MM.1S (cell line): ENCODE measurements around the gene CEP63.

ENCODE experiments used
- DNase-seq: peaks from one replicate; pipeline ENCODE4 v3.0.0-alpha.2; 2015
- H2AFZ ChIP-seq: fragments of 300-600 bp; sonication (generic); 2 replicates; pipeline ENCODE4 v1.6.0; 2016; ENCODE audit warnings: antibody characterized with exemption, low read length
- H3F3A ChIP-seq: fragments of 300-600 bp; sonication (generic); 2 replicates; pipeline ENCODE4 v1.6.1; 2016; ENCODE audit warnings: mild to moderate bottlenecking, antibody characterized with exemption, low read length, moderate library complexity, mixed read lengths; ENCODE audit not compliant: insufficient read depth
- H3K27ac ChIP-seq: fragments of 300-600 bp; sonication (generic); 2 replicates; pipeline ENCODE4 v1.5.1; 2016; ENCODE audit warnings: mild to moderate bottlenecking, low read length
- H3K27me3 ChIP-seq: fragments of 300-600 bp; sonication (generic); replicated peaks from 2 replicates; pipeline ENCODE4 v1.6.0; 2016; ENCODE audit warnings: low read length; ENCODE audit not compliant: insufficient read depth
- H3K36me3 ChIP-seq: fragments of 300-600 bp; sonication (generic); replicated peaks from 2 replicates; pipeline ENCODE4 v1.6.1; 2016; ENCODE audit warnings: mild to moderate bottlenecking, low read length, mixed read lengths; ENCODE audit not compliant: insufficient read depth
- H3K4me1 ChIP-seq: fragments of 300-600 bp; sonication (generic); 2 replicates; pipeline ENCODE4 v1.6.1; 2016; ENCODE audit warnings: low read length, mixed read lengths
- H3K4me2 ChIP-seq: fragments of 300-600 bp; sonication (generic); 2 replicates; pipeline ENCODE4 v1.6.0; 2016; ENCODE audit warnings: low read depth, low read length
- H3K4me3 ChIP-seq: fragments of 300-600 bp; sonication (generic); 2 replicates; pipeline ENCODE4 v1.5.1; 2016; ENCODE audit warnings: low read length, mixed read lengths
- H3K79me2 ChIP-seq: fragments of 300-600 bp; sonication (generic); 2 replicates; pipeline ENCODE4 v1.6.1; 2016; ENCODE audit warnings: mixed run types, low read length, mixed read lengths
- H3K9ac ChIP-seq: fragments of 300-600 bp; sonication (generic); 2 replicates; pipeline ENCODE4 v1.6.1; 2016; ENCODE audit warnings: low read length, mixed read lengths
- H3K9me2 ChIP-seq: fragments of 300-600 bp; sonication (generic); replicated peaks from 2 replicates; pipeline ENCODE4 v1.6.1; 2016; ENCODE audit warnings: mild to moderate bottlenecking, low read length, mixed read lengths; ENCODE audit not compliant: insufficient read depth
- H3K9me3 ChIP-seq: fragments of 300-600 bp; sonication (generic); replicated peaks from 2 replicates; pipeline ENCODE4 v1.6.1; 2016; ENCODE audit warnings: mild to moderate bottlenecking, low read length, mixed read lengths; ENCODE audit not compliant: insufficient read depth
- H4K20me1 ChIP-seq: fragments of 300-600 bp; sonication (generic); 2 replicates; pipeline ENCODE4 v1.6.1; 2016; ENCODE audit warnings: mild to moderate bottlenecking, low read length, moderate library complexity, mixed read lengths; ENCODE audit not compliant: insufficient read depth
- EZH2 ChIP-seq: fragments of 300-600 bp; sonication (generic); optimal IDR thresholded peaks from 2 replicates; pipeline ENCODE3; 2017; ENCODE audit warnings: low read depth, mild to moderate bottlenecking, antibody characterized with exemption, low read length, mixed read lengths
- EZH2phosphoT487 ChIP-seq: fragments of 300-600 bp; sonication (generic); IDR thresholded peaks from 2 replicates; pipeline ENCODE4 v1.6.1; 2018; ENCODE audit warnings: antibody characterized with exemption, low read length
- TF ChIP-seq, protein P1 (sequence below): fragments of 300-600 bp; sonication (generic); IDR thresholded peaks from 2 replicates; pipeline ENCODE4 v1.5.1; 2016; ENCODE audit warnings: antibody characterized with exemption, low read length, mixed read lengths

CEP63 gene

DNA sequence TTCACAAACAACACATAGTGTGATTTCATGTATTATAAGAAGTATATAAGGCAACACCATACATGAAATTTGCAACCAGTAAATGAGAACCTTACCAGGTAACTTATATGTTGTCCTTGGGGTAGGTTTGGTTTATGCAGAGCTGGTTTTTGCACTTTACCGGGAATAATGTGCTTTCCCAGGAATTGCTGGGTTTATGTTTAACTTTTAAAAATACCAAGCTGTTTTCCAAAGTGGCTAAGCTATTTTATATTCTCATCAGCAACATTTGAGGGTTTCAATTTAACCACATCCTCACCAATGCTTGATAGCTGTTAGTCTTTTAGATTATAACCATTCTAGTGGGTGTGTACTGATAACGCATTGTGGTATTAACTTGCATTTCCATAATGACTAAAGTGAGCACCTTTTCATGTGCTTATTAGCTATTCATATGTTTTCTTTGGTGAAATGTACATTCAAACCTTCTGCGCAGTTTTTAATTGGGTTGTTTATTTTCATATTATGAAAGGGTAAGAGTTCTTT lies 93.3 kb downstream of the CEP63 start:
- Histone ChIP-seq H3K4me1 (no peaks in the 10 kb centered on the region), H3F3A (no peaks in the 10 kb centered on the region), H3K27me3 (no peaks in the 10 kb centered on the region), H3K36me3 (no peaks in the 10 kb centered on the region), H3K4me2 (no peak overlapping the region), H3K4me3 (no peak overlapping the region), H3K9me3 (no peaks in the 10 kb centered on the region), H3K9me2 (no peaks in the 10 kb centered on the region), H4K20me1 (no peaks in the 10 kb centered on the region), H2AFZ (no peak overlapping the region), H3K27ac (no peak overlapping the region), H3K9ac (no peak overlapping the region), H3K79me2 (no peaks in the 10 kb centered on the region)
- TF ChIP-seq, protein P1, sequence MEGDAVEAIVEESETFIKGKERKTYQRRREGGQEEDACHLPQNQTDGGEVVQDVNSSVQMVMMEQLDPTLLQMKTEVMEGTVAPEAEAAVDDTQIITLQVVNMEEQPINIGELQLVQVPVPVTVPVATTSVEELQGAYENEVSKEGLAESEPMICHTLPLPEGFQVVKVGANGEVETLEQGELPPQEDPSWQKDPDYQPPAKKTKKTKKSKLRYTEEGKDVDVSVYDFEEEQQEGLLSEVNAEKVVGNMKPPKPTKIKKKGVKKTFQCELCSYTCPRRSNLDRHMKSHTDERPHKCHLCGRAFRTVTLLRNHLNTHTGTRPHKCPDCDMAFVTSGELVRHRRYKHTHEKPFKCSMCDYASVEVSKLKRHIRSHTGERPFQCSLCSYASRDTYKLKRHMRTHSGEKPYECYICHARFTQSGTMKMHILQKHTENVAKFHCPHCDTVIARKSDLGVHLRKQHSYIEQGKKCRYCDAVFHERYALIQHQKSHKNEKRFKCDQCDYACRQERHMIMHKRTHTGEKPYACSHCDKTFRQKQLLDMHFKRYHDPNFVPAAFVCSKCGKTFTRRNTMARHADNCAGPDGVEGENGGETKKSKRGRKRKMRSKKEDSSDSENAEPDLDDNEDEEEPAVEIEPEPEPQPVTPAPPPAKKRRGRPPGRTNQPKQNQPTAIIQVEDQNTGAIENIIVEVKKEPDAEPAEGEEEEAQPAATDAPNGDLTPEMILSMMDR, result no peak
- no peak for TF ChIP-seq EZH2
- no peak for TF ChIP-seq EZH2phosphoT487
- no peak for DNase-seq

DNA sequence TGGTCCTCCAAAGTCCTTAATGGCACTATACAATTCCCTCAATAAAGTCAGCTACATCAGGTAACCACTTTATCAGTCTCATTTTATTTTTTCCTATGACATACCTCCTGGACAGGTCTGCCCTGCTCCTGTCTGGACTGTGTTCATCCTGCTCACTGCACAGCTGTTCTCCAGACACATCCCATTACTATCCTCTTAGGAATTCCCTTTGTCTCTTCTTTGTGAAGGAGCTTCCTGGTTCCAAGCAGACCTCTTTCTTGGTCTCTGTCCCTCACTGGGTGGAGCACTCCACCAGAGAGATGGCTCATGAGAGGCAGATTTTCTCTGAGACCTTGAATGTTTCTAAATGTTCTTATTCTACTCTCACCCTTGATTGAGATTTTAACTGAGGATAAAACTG lies 104.9 kb downstream of the CEP63 start:
- TF ChIP-seq EZH2 (no peak), EZH2phosphoT487 (no peak)
- TF ChIP-seq, protein P1, result no peak
- Histone ChIP-seq H3K4me3 (no peak overlapping the region), H3K4me2 (no peak overlapping the region), H3K9me3 (no peaks in the 10 kb centered on the region), H3K79me2 (no peaks in the 10 kb centered on the region), H3K4me1 (no peaks in the 10 kb centered on the region), H3K27me3 (no peaks in the 10 kb centered on the region), H3K36me3 (no peaks in the 10 kb centered on the region; the same call in 1 of the 2 replicates), H3K9ac (no peak overlapping the region), H2AFZ (no peak overlapping the region), H3F3A (no peaks in the 10 kb centered on the region), H3K9me2 (no peaks in the 10 kb centered on the region), H4K20me1 (no peaks in the 10 kb centered on the region), H3K27ac (no peak overlapping the region)
- no peak for DNase-seq

DNA sequence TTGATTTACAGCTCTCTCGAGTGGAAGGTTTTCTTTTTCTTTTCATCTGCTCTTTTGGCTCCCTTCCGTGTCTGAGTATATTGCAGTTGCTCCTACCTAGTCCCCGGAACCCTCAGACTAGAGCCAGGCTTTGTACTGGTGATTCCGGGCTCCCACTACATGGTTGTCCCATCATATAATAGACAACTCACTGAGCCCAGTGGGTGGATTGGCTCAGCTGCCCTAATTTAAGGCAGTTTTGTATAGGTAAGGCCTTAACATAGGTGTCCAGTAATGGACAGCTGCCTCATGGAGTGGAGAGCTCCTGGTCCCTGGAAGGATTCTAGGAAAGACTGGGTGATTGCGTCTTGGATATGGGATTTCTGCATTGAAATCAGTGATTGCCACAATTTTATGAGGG lies 106.9 kb downstream of the CEP63 start:
- TF ChIP-seq, protein P1, result no peak
- no peak for TF ChIP-seq EZH2phosphoT487
- TF ChIP-seq EZH2, result no peak
- Histone ChIP-seq H3K4me1 (no peaks in the 10 kb centered on the region), H3K9me3 (no peaks in the 10 kb centered on the region), H3K27ac (no peak overlapping the region), H3K9me2 (no peaks in the 10 kb centered on the region), H3K4me2 (no peak overlapping the region), H2AFZ (no peak overlapping the region), H3K9ac (no peak overlapping the region), H3K27me3 (no peaks in the 10 kb centered on the region), H3F3A (no peaks in the 10 kb centered on the region), H4K20me1 (no peaks in the 10 kb centered on the region), H3K79me2 (no peaks in the 10 kb centered on the region), H3K4me3 (no peak overlapping the region), H3K36me3 (no peaks in the 10 kb centered on the region; the same call in 1 of the 2 replicates)
- no peak for DNase-seq
